GM10266 (cell line): ENCODE measurements around the gene CAMTA2.

Experiments used
- DNase-seq: peaks from one replicate; pipeline ENCODE4 v3.0.0; 2012; ENCODE audit errors: extremely low spot score
- CTCF ChIP-seq: IDR thresholded peaks from 2 replicates; pipeline ENCODE4 v1.5.1; 2012; ENCODE audit warnings: mild to moderate bottlenecking, low read depth; ENCODE audit not compliant: control insufficient read depth, insufficient read depth; ENCODE audit errors: missing control alignments

The CAMTA2 gene

GRCh38 chr17:4973256-4974114 lies 14.0 kb downstream of the CAMTA2 start:
- DNase-seq, result no peak

GRCh38 chr17:4972752-4973151 lies 14.7 kb downstream of the CAMTA2 start:
- DNase-seq, result no peak
- no peak for TF ChIP-seq CTCF

More at GRCh38 chr17:4973256-4974114, 14.0 kb downstream of the CAMTA2 start:
- no peak for TF ChIP-seq CTCF

- no peak for TF ChIP-seq CTCF
- DNase-seq, result no peak
Observed at GRCh38 chr17:4972322-4972721, 15.2 kb downstream of the CAMTA2 start.

- DNase-seq, result no peak
- no peak for TF ChIP-seq CTCF
Observed at GRCh38 chr17:4971826-4972225, 15.6 kb downstream of the CAMTA2 start.

- DNase-seq, result no peak
- no peak for TF ChIP-seq CTCF
Observed at GRCh38 chr17:4970273-4970672, 17.2 kb downstream of the CAMTA2 start.

- DNase-seq, result no peak
- no peak for TF ChIP-seq CTCF
Observed at GRCh38 chr17:4969551-4970173, 17.8 kb downstream of the CAMTA2 start.

- TF ChIP-seq CTCF, result no peak
- DNase-seq, result no peak
Observed at GRCh38 chr17:4969047-4969550, 18.4 kb downstream of the CAMTA2 start.
